Esophagus muscularis mucosa (tissue), 4 donors: ENCODE results near the gene SEC14L2.

Experiments used
- EP300 ChIP-seq: sonication (generic); formaldehyde crosslinking; IDR thresholded peaks from one replicate; pipeline ENCODE4 v1.6.1; 2017; ENCODE audit warnings: antibody characterized with exemption
- POLR2A ChIP-seq: fragments of 450-650 bp; IDR thresholded peaks from one replicate; pipeline ENCODE4 v1.6.1; 2017; ENCODE audit warnings: antibody characterized with exemption, moderate library complexity, mild to moderate bottlenecking, low read depth
- POLR2AphosphoS5 ChIP-seq, 2 donors: sonication (generic); formaldehyde crosslinking; IDR thresholded peaks; one replicate each; pipeline ENCODE4 v1.6.1; 2017; ENCODE audit warnings: antibody characterized with exemption in 2 of 2
- TF ChIP-seq, protein P1 (sequence below), 3 experiments: fragments of 200-600 bp in 2 of 3; fragments of 450-650 bp in 1 of 3; sonication (generic) in 2 of 3; IDR thresholded peaks; one replicate each; pipeline ENCODE4 v1.5.1; 2017 to 2019; ENCODE audit warnings: antibody characterized with exemption in 3 of 3, mild to moderate bottlenecking in 2 of 3, moderate library complexity in 1 of 3

DNA sequence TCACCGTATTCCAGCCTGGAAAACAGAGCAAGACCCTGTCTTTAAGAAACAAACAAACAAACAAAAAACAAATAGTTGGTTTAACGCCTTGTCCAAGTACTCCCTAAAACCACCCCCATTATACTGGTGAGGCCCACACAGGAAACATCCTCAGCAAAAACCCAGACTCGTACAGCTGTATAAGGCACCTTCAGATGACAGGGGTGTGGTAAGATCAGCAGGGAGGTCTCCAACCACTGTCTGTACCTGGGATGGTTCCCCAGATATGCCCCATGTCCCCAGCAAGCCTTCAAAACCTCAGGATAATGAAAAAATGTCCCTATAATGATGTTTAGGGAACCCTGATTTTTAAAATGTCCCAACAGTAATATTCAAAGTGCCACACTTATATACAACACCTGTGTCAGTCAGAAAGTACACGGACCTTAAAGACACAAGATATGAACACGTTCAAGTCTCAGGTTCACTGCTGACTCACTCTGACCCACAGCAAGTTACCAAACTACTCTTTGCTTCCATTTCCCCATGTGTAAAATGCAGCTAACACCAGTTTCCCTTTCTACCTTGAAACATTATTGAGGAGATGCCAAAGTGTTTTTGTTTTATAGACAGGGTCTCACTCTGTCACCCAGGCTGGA, 49.4 kb upstream of the SEC14L2 start:
- TF ChIP-seq, protein P1, sequence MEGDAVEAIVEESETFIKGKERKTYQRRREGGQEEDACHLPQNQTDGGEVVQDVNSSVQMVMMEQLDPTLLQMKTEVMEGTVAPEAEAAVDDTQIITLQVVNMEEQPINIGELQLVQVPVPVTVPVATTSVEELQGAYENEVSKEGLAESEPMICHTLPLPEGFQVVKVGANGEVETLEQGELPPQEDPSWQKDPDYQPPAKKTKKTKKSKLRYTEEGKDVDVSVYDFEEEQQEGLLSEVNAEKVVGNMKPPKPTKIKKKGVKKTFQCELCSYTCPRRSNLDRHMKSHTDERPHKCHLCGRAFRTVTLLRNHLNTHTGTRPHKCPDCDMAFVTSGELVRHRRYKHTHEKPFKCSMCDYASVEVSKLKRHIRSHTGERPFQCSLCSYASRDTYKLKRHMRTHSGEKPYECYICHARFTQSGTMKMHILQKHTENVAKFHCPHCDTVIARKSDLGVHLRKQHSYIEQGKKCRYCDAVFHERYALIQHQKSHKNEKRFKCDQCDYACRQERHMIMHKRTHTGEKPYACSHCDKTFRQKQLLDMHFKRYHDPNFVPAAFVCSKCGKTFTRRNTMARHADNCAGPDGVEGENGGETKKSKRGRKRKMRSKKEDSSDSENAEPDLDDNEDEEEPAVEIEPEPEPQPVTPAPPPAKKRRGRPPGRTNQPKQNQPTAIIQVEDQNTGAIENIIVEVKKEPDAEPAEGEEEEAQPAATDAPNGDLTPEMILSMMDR (IDR thresholded peaks at IDR 0.05) = no peak
- TF ChIP-seq POLR2A = no peak
- no peak for TF ChIP-seq EP300
- no peak for TF ChIP-seq POLR2AphosphoS5 (IDR thresholded peaks at IDR 0.05)
